HG03378 (cell line): Measurements from ENCODE around the gene SLC2A9.

ENCODE experiments used
- ATAC-seq: cut with Tn5 transposase; IDR thresholded peaks from one replicate; pipeline ENCODE4 v1.9.1; 2021; ENCODE audit warnings: mild to moderate bottlenecking, moderate library complexity; ENCODE audit not compliant: unreplicated experiment

Gene SLC2A9

GRCh38 chr4:10020871-10021652 lies at the start of gene SLC2A9:
TSS of gene SLC2A9 (minus strand) at chr4:10021497. CDS start at chr4:10021429, 68 bp downstream.
- ATAC-seq = no peak

- no peak for ATAC-seq
Measured at GRCh38 chr4:10069075-10069642, 47.9 kb upstream of the SLC2A9 start.

- no peak for ATAC-seq
Measured at GRCh38 chr4:10066670-10067651, 45.7 kb upstream of the SLC2A9 start.

- ATAC-seq = no peak
Measured at GRCh38 chr4:10066206-10066605, 44.9 kb upstream of the SLC2A9 start.

- no peak for ATAC-seq
Measured at GRCh38 chr4:10063544-10064300, 42.4 kb upstream of the SLC2A9 start.

- ATAC-seq = no peak
Measured at GRCh38 chr4:10061650-10062415, 40.5 kb upstream of the SLC2A9 start.

- no peak for ATAC-seq
Measured at GRCh38 chr4:10058371-10058770, 37.1 kb upstream of the SLC2A9 start.

- ATAC-seq = no peak
Measured at GRCh38 chr4:10057023-10057395, 35.7 kb upstream of the SLC2A9 start.

GRCh38 chr4:10056334-10057022 lies 35.2 kb upstream of the SLC2A9 start:
- no peak for ATAC-seq

GRCh38 chr4:10055871-10056270 lies 34.6 kb upstream of the SLC2A9 start:
- ATAC-seq = no peak

GRCh38 chr4:10054571-10055041 lies 33.3 kb upstream of the SLC2A9 start:
- no peak for ATAC-seq

GRCh38 chr4:10053635-10054453 lies 32.5 kb upstream of the SLC2A9 start:
- no peak for ATAC-seq

GRCh38 chr4:10051517-10052135 lies 30.3 kb upstream of the SLC2A9 start:
- no peak for ATAC-seq

- ATAC-seq = no peak
Measured at GRCh38 chr4:10050721-10051120, 29.4 kb upstream of the SLC2A9 start.

GRCh38 chr4:10050261-10050661 lies 29.0 kb upstream of the SLC2A9 start:
- ATAC-seq = no peak

- ATAC-seq = no peak
Measured at GRCh38 chr4:10048941-10049697, 27.8 kb upstream of the SLC2A9 start.

- ATAC-seq = no peak
Measured at GRCh38 chr4:10047967-10048366, 26.7 kb upstream of the SLC2A9 start.
